HepG2 (cell line): ENCODE results near the gene PKLR. TPM values are rescaled to one million over a fixed set of nuclear protein-coding genes. Genes with fewer than 3 reads are reported as not detected.

Source experiments
- DNMT3B ChIP-seq: conservative IDR thresholded peaks from 2 replicates; pipeline ENCODE4 v1.6.1; 2016; ENCODE audit warnings: missing biosample characterization, control low read depth
- REPIN1 ChIP-seq: sonication (generic); formaldehyde crosslinking; IDR thresholded peaks from 2 replicates; pipeline ENCODE4 v1.8.0; 2022; ENCODE audit warnings: missing genetic modification reagents, low read depth, mild to moderate bottlenecking, borderline replicate concordance
- ZNF550 ChIP-seq: sonication (generic); formaldehyde crosslinking; IDR thresholded peaks from 2 replicates; pipeline ENCODE4 v1.4.0; 2020; ENCODE audit warnings: mild to moderate bottlenecking, missing genetic modification reagents, borderline replicate concordance
- ZNF674 ChIP-seq: sonication (generic); formaldehyde crosslinking; IDR thresholded peaks from 2 replicates; pipeline ENCODE4 v1.5.0; 2020; ENCODE audit warnings: low read depth, mild to moderate bottlenecking, missing genetic modification reagents
- ZNF773 ChIP-seq: sonication (generic); formaldehyde crosslinking; IDR thresholded peaks from 2 replicates; pipeline ENCODE4 v1.4.0; 2020; ENCODE audit warnings: missing genetic modification reagents, borderline replicate concordance
- polyA plus RNA-seq, 8 experiments: library from polyadenylated mRNA; depleted of rRNA in 3 of 8; stranded (reverse) in 7 of 8; unstranded in 1 of 8; fragments of >200 nt; fragmentation: Illumina TruSeq in 4 of 8; extraction: Trizol in 4 of 8; gene quantifications; 2 replicates each; pipeline versions ENCODE4 v1.2.1 to v1.2.3, GENCODE V29; 2011 to 2016; ENCODE audit warnings: low read depth in 4 of 8, missing spikeins in 1 of 8, mixed read lengths in 1 of 8; ENCODE audit not compliant: insufficient read depth in 1 of 8
- total RNA-seq, 5 experiments: library from RNA; depleted of rRNA; stranded (reverse); fragments of >200 nt; fragmentation: Illumina TruSeq; extraction: Trizol; gene quantifications; 2 replicates each; pipeline ENCODE4 v1.2.3, GENCODE V29; 2016; ENCODE audit warnings: low read depth in 1 of 5
- TF ChIP-seq, protein P1 (sequence below): sonication (generic); formaldehyde crosslinking; IDR thresholded peaks from 2 replicates; pipeline ENCODE4 v1.9.0; 2021; ENCODE audit warnings: missing genetic modification reagents, borderline replicate concordance
- TF ChIP-seq, protein P2 (sequence below): sonication (generic); formaldehyde crosslinking; IDR thresholded peaks from 2 replicates; pipeline ENCODE4 v1.4.0; 2020; ENCODE audit warnings: mild to moderate bottlenecking, missing genetic modification reagents
- TF ChIP-seq, protein P3 (sequence below): sonication (generic); formaldehyde crosslinking; IDR thresholded peaks from 2 replicates; pipeline ENCODE4 v1.5.1; 2020; ENCODE audit warnings: mild to moderate bottlenecking, missing genetic modification reagents, borderline replicate concordance
- TF ChIP-seq, protein P4 (sequence below): IDR thresholded peaks from 2 replicates; pipeline ENCODE4 v1.6.1; 2018; ENCODE audit warnings: missing genetic modification reagents
- TF ChIP-seq, protein P5 (sequence below): sonication (generic); formaldehyde crosslinking; IDR thresholded peaks from 2 replicates; pipeline ENCODE4 v1.8.0; 2022; ENCODE audit warnings: low read depth, missing genetic modification reagents
- TF ChIP-seq, protein P6 (sequence below): sonication (generic); formaldehyde crosslinking; IDR thresholded peaks from 2 replicates; pipeline ENCODE4 v1.5.0; 2020; ENCODE audit warnings: mild to moderate bottlenecking, low read depth, missing genetic modification reagents, borderline replicate concordance

PKLR gene
- total and polyA plus RNA-seq, 2 of the 13 experiments (the other 11 are each of a cell fraction or from before 2014, with no cell fraction given) = 10.3 to 29.3 TPM

DNA sequence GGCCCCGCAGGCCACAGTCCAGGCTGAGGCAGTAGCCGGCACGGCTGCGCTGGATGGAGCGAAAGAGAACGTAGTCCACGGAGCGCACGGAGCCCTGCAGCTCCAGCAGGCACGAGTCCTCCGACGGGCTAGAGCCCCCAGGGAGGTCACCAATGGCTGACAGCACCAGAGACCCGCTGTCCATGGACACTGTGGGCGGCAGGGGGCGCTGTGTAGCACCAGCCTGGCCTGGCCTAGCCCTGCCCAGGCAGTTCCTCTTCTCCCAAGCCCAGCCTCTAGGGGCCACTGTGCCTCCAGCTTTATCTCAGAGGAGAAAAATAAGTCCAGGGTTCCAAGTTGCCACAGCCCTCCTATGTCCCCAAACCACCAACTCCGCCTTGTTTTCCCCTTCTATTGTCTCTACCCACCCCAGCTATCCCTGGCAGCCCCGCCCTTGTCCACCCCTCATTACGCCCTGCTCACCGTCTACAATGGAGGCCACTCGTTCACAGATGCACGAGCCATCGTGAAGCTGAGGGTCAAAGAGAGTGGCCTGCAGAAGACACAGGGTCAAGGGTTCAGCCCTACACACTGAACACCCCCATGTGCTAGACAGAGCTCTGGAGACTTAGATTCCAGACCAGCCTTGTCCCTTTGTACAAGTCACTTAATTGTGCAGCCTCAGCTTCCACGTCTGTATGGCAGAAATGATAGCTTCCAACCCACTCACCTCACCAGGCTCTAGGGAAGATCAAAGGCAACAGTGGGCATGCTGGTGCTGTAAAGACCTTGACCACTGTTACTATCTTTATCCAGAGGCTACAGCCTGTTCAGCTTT is 50.4 kb downstream of the PKLR start (continued):
- TF ChIP-seq ZNF550 (no peak), REPIN1 (no peak; the same call in 1 of the 2 replicates), ZNF773 (CRISPR knock-in tag) (no peak), ZNF674 (no peak), DNMT3B (CRISPR knock-in tag) (no peak)
- TF ChIP-seq, protein P1, sequence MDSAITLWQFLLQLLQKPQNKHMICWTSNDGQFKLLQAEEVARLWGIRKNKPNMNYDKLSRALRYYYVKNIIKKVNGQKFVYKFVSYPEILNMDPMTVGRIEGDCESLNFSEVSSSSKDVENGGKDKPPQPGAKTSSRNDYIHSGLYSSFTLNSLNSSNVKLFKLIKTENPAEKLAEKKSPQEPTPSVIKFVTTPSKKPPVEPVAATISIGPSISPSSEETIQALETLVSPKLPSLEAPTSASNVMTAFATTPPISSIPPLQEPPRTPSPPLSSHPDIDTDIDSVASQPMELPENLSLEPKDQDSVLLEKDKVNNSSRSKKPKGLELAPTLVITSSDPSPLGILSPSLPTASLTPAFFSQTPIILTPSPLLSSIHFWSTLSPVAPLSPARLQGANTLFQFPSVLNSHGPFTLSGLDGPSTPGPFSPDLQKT (CRISPR knock-in tag) = no peak
- TF ChIP-seq, protein P2, sequence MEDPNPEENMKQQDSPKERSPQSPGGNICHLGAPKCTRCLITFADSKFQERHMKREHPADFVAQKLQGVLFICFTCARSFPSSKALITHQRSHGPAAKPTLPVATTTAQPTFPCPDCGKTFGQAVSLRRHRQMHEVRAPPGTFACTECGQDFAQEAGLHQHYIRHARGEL (CRISPR knock-in tag) = no peak
- TF ChIP-seq, protein P3, sequence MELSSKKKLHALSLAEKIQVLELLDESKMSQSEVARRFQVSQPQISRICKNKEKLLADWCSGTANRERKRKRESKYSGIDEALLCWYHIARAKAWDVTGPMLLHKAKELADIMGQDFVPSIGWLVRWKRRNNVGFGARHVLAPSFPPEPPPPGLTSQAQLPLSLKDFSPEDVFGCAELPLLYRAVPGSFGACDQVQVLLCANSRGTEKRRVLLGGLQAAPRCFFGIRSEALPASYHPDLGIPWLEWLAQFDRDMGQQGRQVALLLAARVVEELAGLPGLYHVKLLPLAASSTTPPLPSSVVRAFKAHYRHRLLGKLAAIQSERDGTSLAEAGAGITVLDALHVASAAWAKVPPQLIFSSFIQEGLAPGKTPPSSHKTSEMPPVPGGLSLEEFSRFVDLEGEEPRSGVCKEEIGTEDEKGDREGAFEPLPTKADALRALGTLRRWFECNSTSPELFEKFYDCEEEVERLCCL = no peak
- TF ChIP-seq, protein P4, sequence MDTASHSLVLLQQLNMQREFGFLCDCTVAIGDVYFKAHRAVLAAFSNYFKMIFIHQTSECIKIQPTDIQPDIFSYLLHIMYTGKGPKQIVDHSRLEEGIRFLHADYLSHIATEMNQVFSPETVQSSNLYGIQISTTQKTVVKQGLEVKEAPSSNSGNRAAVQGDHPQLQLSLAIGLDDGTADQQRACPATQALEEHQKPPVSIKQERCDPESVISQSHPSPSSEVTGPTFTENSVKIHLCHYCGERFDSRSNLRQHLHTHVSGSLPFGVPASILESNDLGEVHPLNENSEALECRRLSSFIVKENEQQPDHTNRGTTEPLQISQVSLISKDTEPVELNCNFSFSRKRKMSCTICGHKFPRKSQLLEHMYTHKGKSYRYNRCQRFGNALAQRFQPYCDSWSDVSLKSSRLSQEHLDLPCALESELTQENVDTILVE = peak; percentile 31; the same call in 1 of the 2 replicates
- TF ChIP-seq, protein P5, sequence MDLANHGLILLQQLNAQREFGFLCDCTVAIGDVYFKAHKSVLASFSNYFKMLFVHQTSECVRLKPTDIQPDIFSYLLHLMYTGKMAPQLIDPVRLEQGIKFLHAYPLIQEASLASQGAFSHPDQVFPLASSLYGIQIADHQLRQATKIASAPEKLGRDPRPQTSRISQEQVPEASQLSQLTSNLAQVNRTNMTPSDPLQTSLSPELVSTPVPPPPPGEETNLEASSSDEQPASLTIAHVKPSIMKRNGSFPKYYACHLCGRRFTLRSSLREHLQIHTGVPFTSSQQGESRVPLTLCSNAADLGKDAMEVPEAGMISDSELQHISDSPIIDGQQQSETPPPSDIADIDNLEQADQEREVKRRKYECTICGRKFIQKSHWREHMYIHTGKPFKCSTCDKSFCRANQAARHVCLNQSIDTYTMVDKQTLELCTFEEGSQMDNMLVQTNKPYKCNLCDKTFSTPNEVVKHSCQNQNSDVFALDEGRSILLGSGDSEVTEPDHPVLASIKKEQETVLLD (CRISPR knock-in tag) = no peak
- TF ChIP-seq, protein P6, sequence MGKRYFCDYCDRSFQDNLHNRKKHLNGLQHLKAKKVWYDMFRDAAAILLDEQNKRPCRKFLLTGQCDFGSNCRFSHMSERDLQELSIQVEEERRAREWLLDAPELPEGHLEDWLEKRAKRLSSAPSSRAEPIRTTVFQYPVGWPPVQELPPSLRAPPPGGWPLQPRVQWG = no peak
